KMS-11 (cell line): ENCODE data around the gene XKR7.

Experiments used
- H2AFZ ChIP-seq: fragments of 200-600 bp; sonication (generic); 2 replicates; pipeline ENCODE4 v1.6.1; 2016; ENCODE audit warnings: antibody characterized with exemption, mixed run types, low read depth
- H3K27ac ChIP-seq: fragments of 200-600 bp; sonication (generic); 2 replicates; pipeline ENCODE4 v1.6.1; 2016; ENCODE audit warnings: mild to moderate bottlenecking, mixed run types
- H3K27me3 ChIP-seq: fragments of 200-600 bp; sonication (generic); 2 replicates; pipeline ENCODE4 v1.6.1; 2017; ENCODE audit warnings: mild to moderate bottlenecking, low read depth, mixed run types, moderate library complexity; ENCODE audit not compliant: insufficient read depth
- H3K36me3 ChIP-seq: fragments of 200-600 bp; sonication (generic); 2 replicates; pipeline ENCODE4 v1.6.1; 2017; ENCODE audit warnings: mild to moderate bottlenecking, mixed run types; ENCODE audit not compliant: insufficient read depth
- H3K4me1 ChIP-seq: fragments of 200-600 bp; sonication (generic); 2 replicates; pipeline ENCODE4 v1.6.1; 2016; ENCODE audit warnings: mild to moderate bottlenecking, low read depth, mixed run types; ENCODE audit not compliant: poor library complexity, severe bottlenecking
- H3K4me2 ChIP-seq: fragments of 200-600 bp; sonication (generic); 2 replicates; pipeline ENCODE4 v1.7.0; 2016; ENCODE audit warnings: mild to moderate bottlenecking, mixed run types
- H3K4me3 ChIP-seq: fragments of 200-600 bp; sonication (generic); IDR thresholded peaks from 2 replicates; pipeline ENCODE4 v1.6.1; 2017; ENCODE audit warnings: low read depth, low read length, mixed read lengths; ENCODE audit not compliant: insufficient read depth
- H3K79me2 ChIP-seq: fragments of 200-600 bp; sonication (generic); 2 replicates; pipeline ENCODE4 v1.6.1; 2016; ENCODE audit warnings: low read depth, mixed run types; ENCODE audit not compliant: insufficient read depth
- H3K9ac ChIP-seq: fragments of 200-600 bp; sonication (generic); 2 replicates; pipeline ENCODE4 v1.6.1; 2016; ENCODE audit warnings: mild to moderate bottlenecking, mixed run types
- H4K20me1 ChIP-seq: fragments of 200-600 bp; sonication (generic); 2 replicates; pipeline ENCODE4 v1.6.1; 2016; ENCODE audit warnings: mild to moderate bottlenecking, mixed run types; ENCODE audit not compliant: insufficient read depth
- TF ChIP-seq, protein P1 (sequence below): fragments of 200-600 bp; sonication (generic); conservative IDR thresholded peaks from 2 replicates; pipeline ENCODE4 v1.6.1; 2017; ENCODE audit warnings: low read depth, mild to moderate bottlenecking, antibody characterized with exemption, low read length, moderate library complexity, mixed read lengths

XKR7 gene

DNA sequence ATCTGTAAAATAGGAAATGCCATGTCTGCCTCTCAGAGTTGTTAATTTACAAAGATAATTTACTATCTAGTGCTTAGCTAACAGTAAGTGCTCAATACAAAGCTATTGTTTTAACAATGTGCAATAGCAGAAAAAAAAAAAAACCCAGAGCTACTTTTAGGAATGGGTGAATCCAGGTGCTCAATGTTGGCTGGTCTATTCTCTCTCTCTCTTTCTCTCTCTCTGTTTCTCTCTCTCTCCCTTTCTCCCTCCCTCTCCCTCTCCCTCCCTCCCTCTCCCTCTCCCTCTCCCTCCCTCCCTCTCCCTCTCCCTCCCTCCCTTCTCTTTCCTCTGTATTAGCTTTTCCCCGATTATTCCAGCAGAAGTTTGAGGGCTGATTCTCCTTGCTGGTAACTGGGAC lies 30.1 kb upstream of the XKR7 start:
- Histone ChIP-seq H3K79me2 (no peaks in the 10 kb centered on the region), H3K4me3 (no peak overlapping the region), H3K4me1 (no peaks in the 10 kb centered on the region), H2AFZ (no peak overlapping the region), H3K27me3 (no peaks in the 10 kb centered on the region), H3K27ac (no peak overlapping the region), H3K36me3 (no peaks in the 10 kb centered on the region), H3K9ac (no peak overlapping the region), H4K20me1 (no peaks in the 10 kb centered on the region), H3K4me2 (no peak overlapping the region)
- TF ChIP-seq, protein P1, sequence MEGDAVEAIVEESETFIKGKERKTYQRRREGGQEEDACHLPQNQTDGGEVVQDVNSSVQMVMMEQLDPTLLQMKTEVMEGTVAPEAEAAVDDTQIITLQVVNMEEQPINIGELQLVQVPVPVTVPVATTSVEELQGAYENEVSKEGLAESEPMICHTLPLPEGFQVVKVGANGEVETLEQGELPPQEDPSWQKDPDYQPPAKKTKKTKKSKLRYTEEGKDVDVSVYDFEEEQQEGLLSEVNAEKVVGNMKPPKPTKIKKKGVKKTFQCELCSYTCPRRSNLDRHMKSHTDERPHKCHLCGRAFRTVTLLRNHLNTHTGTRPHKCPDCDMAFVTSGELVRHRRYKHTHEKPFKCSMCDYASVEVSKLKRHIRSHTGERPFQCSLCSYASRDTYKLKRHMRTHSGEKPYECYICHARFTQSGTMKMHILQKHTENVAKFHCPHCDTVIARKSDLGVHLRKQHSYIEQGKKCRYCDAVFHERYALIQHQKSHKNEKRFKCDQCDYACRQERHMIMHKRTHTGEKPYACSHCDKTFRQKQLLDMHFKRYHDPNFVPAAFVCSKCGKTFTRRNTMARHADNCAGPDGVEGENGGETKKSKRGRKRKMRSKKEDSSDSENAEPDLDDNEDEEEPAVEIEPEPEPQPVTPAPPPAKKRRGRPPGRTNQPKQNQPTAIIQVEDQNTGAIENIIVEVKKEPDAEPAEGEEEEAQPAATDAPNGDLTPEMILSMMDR, result no peak

DNA sequence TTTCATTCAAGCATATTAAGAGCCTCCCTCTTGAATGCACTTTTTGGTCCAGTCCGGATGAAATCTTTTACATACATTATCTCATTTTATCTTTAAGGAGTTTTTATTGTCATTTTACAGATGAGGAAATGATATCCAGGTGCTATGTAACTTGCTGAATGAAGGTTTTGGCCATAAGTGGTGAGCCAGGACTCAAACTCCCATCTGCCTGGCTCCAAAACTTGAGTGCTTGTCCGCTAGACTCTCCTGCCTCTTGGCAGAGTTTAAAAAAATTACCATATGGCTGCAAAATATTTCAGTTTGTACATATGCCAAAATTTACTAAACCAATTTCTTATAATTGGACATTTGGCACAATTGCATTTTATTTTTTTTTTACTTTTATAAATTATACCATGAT lies 28.3 kb upstream of the XKR7 start:
- Histone ChIP-seq H3K79me2 (no peaks in the 10 kb centered on the region), H3K27ac (no peak overlapping the region), H3K9ac (no peak overlapping the region), H3K36me3 (peaks cover under 1% of the 10 kb centered on the region; the same call in 1 of the 2 replicates), H3K27me3 (no peaks in the 10 kb centered on the region), H3K4me3 (no peak overlapping the region), H3K4me1 (no peaks in the 10 kb centered on the region), H3K4me2 (no peak overlapping the region), H4K20me1 (no peaks in the 10 kb centered on the region), H2AFZ (no peak overlapping the region)
- TF ChIP-seq, protein P1, result no peak

DNA sequence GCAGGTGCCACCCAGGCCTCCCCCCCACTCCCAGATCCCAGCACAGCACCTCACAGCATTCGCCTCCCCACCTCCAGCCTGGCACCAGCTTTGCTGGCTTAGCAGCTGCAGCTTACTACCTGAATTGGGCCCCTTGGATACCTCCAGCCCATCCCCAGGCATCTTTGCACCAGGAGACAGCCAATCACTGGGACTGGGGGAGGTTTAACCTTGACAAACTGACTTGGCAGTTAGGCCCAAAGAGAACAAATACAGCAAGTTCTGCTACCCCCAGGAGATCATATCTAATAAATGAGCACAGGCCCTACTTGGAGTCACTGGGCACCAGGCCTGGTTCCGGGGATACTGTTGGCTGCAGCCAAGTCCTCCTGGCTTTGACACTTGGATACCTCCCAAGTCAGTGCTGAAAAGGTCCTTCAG lies 24.9 kb upstream of the XKR7 start:
- Histone ChIP-seq H3K27ac (no peak overlapping the region), H2AFZ (no peak overlapping the region), H3K4me2 (no peak overlapping the region), H3K27me3 (no peaks in the 10 kb centered on the region), H3K36me3 (peaks cover 8% of the 10 kb centered on the region; the same call in 1 of the 2 replicates), H4K20me1 (no peaks in the 10 kb centered on the region), H3K4me3 (no peak overlapping the region), H3K79me2 (no peaks in the 10 kb centered on the region), H3K9ac (no peak overlapping the region), H3K4me1 (no peaks in the 10 kb centered on the region)
- TF ChIP-seq, protein P1, result no peak

DNA sequence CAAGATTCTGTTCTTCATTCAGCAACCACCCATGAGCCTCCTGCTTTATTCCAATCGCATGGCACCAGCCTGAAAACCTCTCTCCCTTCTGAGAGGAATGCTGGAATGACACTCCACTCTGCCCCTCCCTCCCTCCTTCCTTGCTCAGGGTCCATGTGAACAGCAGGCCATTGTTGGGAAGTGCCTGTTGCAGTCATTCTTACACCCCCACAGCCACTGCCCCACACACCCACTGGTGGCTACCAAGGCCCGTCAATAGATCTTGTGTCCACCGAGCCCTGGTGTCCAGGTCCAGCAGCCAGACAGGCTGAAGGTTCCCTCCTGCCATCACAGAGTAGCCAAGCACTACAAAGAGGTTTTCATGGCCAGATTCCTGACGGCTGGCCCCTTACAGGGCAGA lies 22.6 kb upstream of the XKR7 start:
- H3K4me1 ChIP-seq, result no peaks in the 10 kb centered on the region
- peaks cover 7% of the 10 kb centered on the region for H3K79me2 ChIP-seq
- H4K20me1 ChIP-seq, result no peaks in the 10 kb centered on the region
- no peak overlapping the region for H3K27ac ChIP-seq
- no peak overlapping the region for H3K4me3 ChIP-seq
- no peaks in the 10 kb centered on the region for H3K27me3 ChIP-seq
- no peak overlapping the region for H3K9ac ChIP-seq
- H2AFZ ChIP-seq, result no peak overlapping the region
- H3K36me3 ChIP-seq, result peaks cover 21% of the 10 kb centered on the region; the same call in 1 of the 2 replicates
- H3K4me2 ChIP-seq, result no peak overlapping the region
- TF ChIP-seq, protein P1, result no peak

DNA sequence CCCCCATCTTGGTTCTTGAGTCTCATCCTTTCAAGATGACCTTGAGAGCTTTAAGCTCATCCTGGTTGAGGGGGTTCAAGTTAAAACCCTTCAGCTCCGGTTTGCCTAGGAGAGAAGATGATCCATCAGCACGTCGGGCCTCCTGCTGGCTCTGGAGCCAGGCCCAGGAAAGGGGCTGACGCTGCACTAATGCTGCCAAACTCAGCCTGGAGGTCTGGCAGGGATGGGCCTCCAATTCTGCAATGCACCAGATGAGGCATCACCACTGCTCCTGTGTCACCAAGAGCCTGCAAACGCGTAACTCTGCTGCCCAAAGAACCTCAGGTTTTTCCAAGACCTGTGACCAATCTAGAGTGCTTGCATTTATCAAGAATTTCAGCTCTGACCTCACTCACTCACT lies 22.2 kb upstream of the XKR7 start:
- Histone ChIP-seq H3K36me3 (peaks cover 21% of the 10 kb centered on the region; the same call in 1 of the 2 replicates), H3K27ac (no peak overlapping the region), H4K20me1 (no peaks in the 10 kb centered on the region), H3K4me2 (no peak overlapping the region), H3K79me2 (peaks cover 11% of the 10 kb centered on the region), H2AFZ (no peak overlapping the region), H3K27me3 (no peaks in the 10 kb centered on the region), H3K4me1 (peaks cover 5% of the 10 kb centered on the region), H3K9ac (no peak overlapping the region), H3K4me3 (no peak overlapping the region)
- TF ChIP-seq, protein P1, result no peak
